ENCODE data around the gene RYR3. TPM values are rescaled to one million over a fixed set of nuclear protein-coding genes. Genes with fewer than 3 reads are reported as not detected.
A peak's percentile ranks its signal among the peaks of the same experiment; 100 is the strongest.

RYR3 gene
- total and polyA plus RNA-seq, 2 of the 13 experiments (the other 11 are each of a cell fraction or from before 2014, with no cell fraction given), result not detected

GRCh38 chr15:33679061-33679460, 368.3 kb downstream of the RYR3 start:
- BruUV-seq (replicated peaks), result no TSS peak
- POLR2A ChIA-PET, result no interaction called here
- H4K20me1 ChIP-seq (ENCODE audit: insufficient read depth, low read length), result no peaks in the 10 kb centered on the region
- H3K36me3 ChIP-seq (replicated peaks in 1 of 2; ENCODE audit: control insufficient read depth in 1 of 2, insufficient read depth in 2 of 2, low read length in 2 of 2), result no peaks in the 10 kb centered on the region
- peaks cover 0 to 12% of the 10 kb centered on the region in 2 experiments; a peak in 2 of 5 replicates for H3K27me3 ChIP-seq (ENCODE audit: control insufficient read depth in 1 of 2, insufficient read depth in 2 of 2, low read length in 2 of 2)
- no peak for DNase-seq (ENCODE audit: low spot score)
- no peak for FAIRE-seq
- no peak overlapping the region for H2AFZ ChIP-seq (ENCODE audit: low read length)
- no peak overlapping the region for H3K27ac ChIP-seq (ENCODE audit: extremely low read length, insufficient read depth, low read length)
- no peaks in the 10 kb centered on the region for H3K4me1 ChIP-seq (ENCODE audit: insufficient read depth, low read length)
- no peak overlapping the region for H3K9ac ChIP-seq (ENCODE audit: insufficient read depth, low read depth, low read length)
- TF ChIP-seq CEBPB (IDR thresholded peaks at IDR 0.05; ENCODE audit: borderline replicate concordance, low read depth, low read length) (0 out of 2 replicates have a peak, but pooled peaks have one; percentile 9), ZIK1 (CRISPR knock-in tag; IDR thresholded peaks at IDR 0.05; ENCODE audit: borderline replicate concordance, low read depth) (no peak), ZNF280B (CRISPR knock-in tag; IDR thresholded peaks at IDR 0.05; ENCODE audit: borderline replicate concordance) (no peak), E2F5 (CRISPR knock-in tag; conservative IDR thresholded peaks at IDR 0.05) (no peak), AGO1 (IDR thresholded peaks at IDR 0.05; ENCODE audit: low read depth, low read length, poor library complexity, severe bottlenecking) (no peak), AHR (CRISPR knock-in tag; IDR thresholded peaks at IDR 0.05) (no peak), ZFP82 (CRISPR knock-in tag; IDR thresholded peaks at IDR 0.05; ENCODE audit: borderline replicate concordance) (no peak)
- H3K9me3 ChIP-seq (ENCODE audit: low read length), result no peaks in the 10 kb centered on the region
- no peak overlapping the region for H3K4me2 ChIP-seq (ENCODE audit: low read depth, low read length)
- 0% methylated on average over 2 of the region's 2 CpGs for WGBS (ENCODE audit: low lambda C conversion rate)
- in situ Hi-C loops (cut with HindIII; ENCODE audit: extremely low pct_ligation_motif_present, low pct_unique_long_range_greater_than_20kb) (no loop called here), intact Hi-C loops (cut with micrococcal nuclease; ENCODE audit: unreplicated experiment) (no loop called here)
- no peak overlapping the region for H3K4me3 ChIP-seq (replicated peaks in 1 of 3; ENCODE audit: insufficient read depth in 1 of 3, low read depth in 2 of 3, low read length in 3 of 3)
- no peaks in the 10 kb centered on the region for H3K79me2 ChIP-seq (ENCODE audit: insufficient read depth, low read length)
- no peak for ATAC-seq
- CTCF ChIA-PET (ENCODE audit: low intra/inter-chr PET ratio, low total read pairs), result no interaction called here

Data from HepG2 (cell line).